Cardiac fibroblast (primary cell): ENCODE results near the gene UMPS.

Experiments used
- DNase-seq, 2 donors: peaks; one replicate each; pipeline versions ENCODE4 v3.0.0 to v3.0.0-alpha.2; 2010; ENCODE audit warnings: low read depth in 2 of 2
- H3K4me3 ChIP-seq, 2 donors: replicated peaks in 1 of 2; 1 replicate in 1 of 2; 2 replicates in 1 of 2; pipeline ENCODE4 v1.5.1; 2011; ENCODE audit warnings: low read depth in 2 of 2, low read length in 2 of 2, mild to moderate bottlenecking in 2 of 2, moderate library complexity in 1 of 2
- TF ChIP-seq, protein P1 (sequence below): IDR thresholded peaks from one replicate; pipeline ENCODE4 v1.5.1; 2011; ENCODE audit warnings: low read depth, mild to moderate bottlenecking, low read length, inconsistent platforms

UMPS gene

DNA sequence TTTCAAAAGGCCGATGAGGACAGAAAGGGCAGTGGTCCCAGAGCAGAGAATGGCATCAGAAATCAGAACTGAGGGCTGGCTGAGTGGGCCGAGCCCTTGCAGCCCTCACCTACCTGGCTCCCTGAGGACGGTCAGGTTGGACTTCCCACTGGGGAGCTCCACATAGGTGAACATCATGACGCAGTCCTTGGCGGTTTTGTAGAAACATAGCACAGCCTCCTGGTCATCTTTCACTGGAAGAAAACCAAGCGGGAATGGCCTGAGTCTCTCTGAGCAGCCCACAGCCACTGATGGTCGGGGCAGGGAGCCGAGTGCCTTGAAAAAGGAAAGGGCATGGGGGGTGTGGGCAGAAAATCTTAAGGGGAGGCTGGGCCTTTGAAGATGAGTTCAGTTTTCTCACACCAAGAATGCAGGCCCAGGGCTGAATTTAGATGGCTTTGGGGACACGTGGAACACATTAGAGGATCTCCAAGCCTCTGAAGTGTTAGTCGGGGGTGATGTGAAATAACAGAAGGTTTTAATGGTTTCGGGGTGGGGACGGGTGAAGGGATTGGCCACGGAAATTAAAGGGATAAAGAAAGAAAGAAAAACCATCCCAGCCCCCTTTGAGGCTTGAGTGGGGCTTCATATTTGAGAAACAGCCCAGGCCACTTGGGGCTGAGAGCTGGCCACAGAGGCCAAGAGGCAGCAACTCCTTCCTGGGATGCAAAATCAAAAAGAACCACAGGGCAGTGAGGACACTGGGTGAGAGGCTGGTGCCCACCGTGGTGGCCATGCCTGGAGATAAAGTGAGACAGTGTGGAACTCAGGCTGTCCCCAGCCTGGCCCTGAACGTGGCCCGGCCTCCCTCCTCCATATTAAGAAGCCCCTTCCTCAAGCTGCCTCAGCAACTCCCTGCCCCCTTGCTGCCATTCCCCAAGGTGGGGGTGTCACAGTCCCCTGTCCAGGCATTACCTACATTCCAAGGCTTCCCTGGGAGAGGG is 36.2 kb downstream of the UMPS start:
- DNase-seq = no peak
- no peak overlapping the region for H3K4me3 ChIP-seq
- TF ChIP-seq, protein P1, sequence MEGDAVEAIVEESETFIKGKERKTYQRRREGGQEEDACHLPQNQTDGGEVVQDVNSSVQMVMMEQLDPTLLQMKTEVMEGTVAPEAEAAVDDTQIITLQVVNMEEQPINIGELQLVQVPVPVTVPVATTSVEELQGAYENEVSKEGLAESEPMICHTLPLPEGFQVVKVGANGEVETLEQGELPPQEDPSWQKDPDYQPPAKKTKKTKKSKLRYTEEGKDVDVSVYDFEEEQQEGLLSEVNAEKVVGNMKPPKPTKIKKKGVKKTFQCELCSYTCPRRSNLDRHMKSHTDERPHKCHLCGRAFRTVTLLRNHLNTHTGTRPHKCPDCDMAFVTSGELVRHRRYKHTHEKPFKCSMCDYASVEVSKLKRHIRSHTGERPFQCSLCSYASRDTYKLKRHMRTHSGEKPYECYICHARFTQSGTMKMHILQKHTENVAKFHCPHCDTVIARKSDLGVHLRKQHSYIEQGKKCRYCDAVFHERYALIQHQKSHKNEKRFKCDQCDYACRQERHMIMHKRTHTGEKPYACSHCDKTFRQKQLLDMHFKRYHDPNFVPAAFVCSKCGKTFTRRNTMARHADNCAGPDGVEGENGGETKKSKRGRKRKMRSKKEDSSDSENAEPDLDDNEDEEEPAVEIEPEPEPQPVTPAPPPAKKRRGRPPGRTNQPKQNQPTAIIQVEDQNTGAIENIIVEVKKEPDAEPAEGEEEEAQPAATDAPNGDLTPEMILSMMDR = no peak

GRCh38 chr3:124767264-124767663 is 37.0 kb downstream of the UMPS start:
- DNase-seq = no peak
- no peak overlapping the region for H3K4me3 ChIP-seq
- TF ChIP-seq, protein P1 = no peak

- DNase-seq = no peak
- TF ChIP-seq, protein P1 = no peak
- no peak overlapping the region for H3K4me3 ChIP-seq
Measured at GRCh38 chr3:124767691-124768090, 37.4 kb downstream of the UMPS start.

- no peak for DNase-seq
- H3K4me3 ChIP-seq = no peak overlapping the region
Measured at GRCh38 chr3:124768812-124769211, 38.6 kb downstream of the UMPS start.

GRCh38 chr3:124769462-124769861 is 39.2 kb downstream of the UMPS start:
- H3K4me3 ChIP-seq = no peak overlapping the region
- TF ChIP-seq, protein P1 = no peak
- no peak for DNase-seq

More at GRCh38 chr3:124768812-124769211, 38.6 kb downstream of the UMPS start:
- TF ChIP-seq, protein P1 = peak; percentile 28

GRCh38 chr3:124770336-124771082 is 40.3 kb downstream of the UMPS start:
- TF ChIP-seq, protein P1 = no peak
- no peak overlapping the region for H3K4me3 ChIP-seq

More at GRCh38 chr3:124770336-124771082, 40.3 kb downstream of the UMPS start:
- peak; percentile 35 to 47 for DNase-seq
